Transverse colon (tissue), 4 donors: ENCODE measurements around the gene SNRPB. TPM values are rescaled to one million over a fixed set of nuclear protein-coding genes. Genes with fewer than 3 reads are reported as not detected.

Source experiments
- DNase-seq: peaks from one replicate; pipeline ENCODE4 v3.0.0-alpha.2; 2019
- H3K27ac ChIP-seq, 4 donors: fragments of 200-600 bp; sonication (generic); 2 replicates each; pipeline ENCODE4 v1.5.1; 2016 to 2018; ENCODE audit warnings: inconsistent platforms in 4 of 4
- H3K27me3 ChIP-seq: fragments of 200-600 bp; sonication (generic); 2 replicates; pipeline ENCODE4 v1.5.1; 2017; ENCODE audit warnings: inconsistent platforms
- H3K36me3 ChIP-seq, 4 donors: fragments of 200-600 bp; sonication (generic); 2 replicates each; pipeline ENCODE4 v1.5.1; 2017 to 2019; ENCODE audit warnings: inconsistent platforms in 4 of 4
- H3K4me1 ChIP-seq, 4 donors: fragments of 200-600 bp; sonication (generic); 2 replicates each; pipeline ENCODE4 v1.5.1; 2017 to 2020; ENCODE audit warnings: inconsistent platforms in 4 of 4
- H3K4me3 ChIP-seq, 4 donors: fragments of 200-600 bp; sonication (generic); 1 replicate in 1 of 4; 2 replicates in 3 of 4; pipeline versions ENCODE4 v1.5.1 to v1.6.1; 2017 to 2019; ENCODE audit warnings: inconsistent platforms in 4 of 4
- H3K9me3 ChIP-seq, 2 donors: fragments of 200-600 bp; sonication (generic); 2 replicates each; pipeline ENCODE4 v1.5.1; 2017 to 2019; ENCODE audit warnings: inconsistent platforms in 2 of 2
- EP300 ChIP-seq: sonication (generic); formaldehyde crosslinking; IDR thresholded peaks from one replicate; pipeline ENCODE4 v1.6.1; 2017; ENCODE audit warnings: antibody characterized with exemption, low read depth
- POLR2A ChIP-seq: fragments of 450-650 bp; IDR thresholded peaks from one replicate; pipeline ENCODE4 v1.6.1; 2016; ENCODE audit warnings: antibody characterized with exemption, mild to moderate bottlenecking, moderate library complexity
- POLR2AphosphoS5 ChIP-seq, 3 donors: sonication (generic); formaldehyde crosslinking; IDR thresholded peaks; one replicate each; pipeline ENCODE4 v1.6.1; 2016; ENCODE audit warnings: antibody characterized with exemption in 3 of 3
- WGBS, 2 donors: methylation state at CpG; one replicate each; pipeline ENCODE4 v1.1.5; 2018; ENCODE audit warnings: low coverage in 1 of 2; 5-methylcytosine and 5-hydroxymethylcytosine counted together
- in situ Hi-C, 4 donors: fragments of 200-750 bp; cut with MboI; loops; one replicate each; pipeline versions ENCODE4 v1.15.0 to v1.15.1; 2017; ENCODE audit warnings: low sequenced_read_pairs in 3 of 4, low pct_ligation_motif_present in 1 of 4, low pct_unique_long_range_greater_than_20kb in 1 of 4
- intact Hi-C: fragments of 100-400 bp; cut with DNase I; formaldehyde crosslinking; loops from one replicate; pipeline ENCODE4 v1.15.1; 2023; ENCODE audit warnings: low total_unique reads
- total RNA-seq, 4 donors: library from RNA; depleted of rRNA; stranded (reverse); fragments of >200 nt; gene quantifications; one replicate each; pipeline ENCODE4 v1.1.0, GENCODE V29; 2016
- TF ChIP-seq, protein P1 (sequence below), 5 experiments: fragments of 200-600 bp in 3 of 5; fragments of 450-650 bp in 2 of 5; sonication (generic) in 3 of 5; IDR thresholded peaks; 1 replicate in 2 of 5; 2 replicates in 3 of 5; pipeline ENCODE4 v1.5.1; 2016 to 2017; ENCODE audit warnings: antibody characterized with exemption in 5 of 5, inconsistent platforms in 3 of 5, mild to moderate bottlenecking in 2 of 5, moderate library complexity in 1 of 5

Gene SNRPB
- total RNA-seq, 4 donors from 2014 or later, result 50.9 to 144 (median 125) TPM

DNA sequence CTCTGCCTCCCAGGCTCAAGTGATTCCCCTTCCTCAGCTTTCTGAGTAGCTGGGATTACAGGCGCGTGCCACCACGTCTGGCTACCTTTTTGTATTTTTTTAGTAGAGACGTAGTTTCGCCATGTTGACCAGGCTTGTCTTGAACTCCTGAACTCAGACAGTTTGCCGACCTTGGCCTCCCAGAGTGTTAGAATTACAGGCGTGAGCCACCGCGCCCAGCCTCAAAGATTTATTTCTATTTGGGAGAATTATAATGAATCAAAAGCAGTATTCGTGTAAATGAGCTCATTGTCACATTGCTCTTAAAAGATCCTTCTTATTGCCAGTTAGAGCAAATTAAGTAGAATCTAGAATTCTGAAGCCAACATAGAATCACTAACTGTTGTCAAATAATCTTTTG lies 47.5 kb upstream of the SNRPB start:
- H3K27ac ChIP-seq, result no peak overlapping the region
- 80 to 82% methylated on average over 9 to 10 of the region's 10 CpGs for WGBS, 2 donors

DNA sequence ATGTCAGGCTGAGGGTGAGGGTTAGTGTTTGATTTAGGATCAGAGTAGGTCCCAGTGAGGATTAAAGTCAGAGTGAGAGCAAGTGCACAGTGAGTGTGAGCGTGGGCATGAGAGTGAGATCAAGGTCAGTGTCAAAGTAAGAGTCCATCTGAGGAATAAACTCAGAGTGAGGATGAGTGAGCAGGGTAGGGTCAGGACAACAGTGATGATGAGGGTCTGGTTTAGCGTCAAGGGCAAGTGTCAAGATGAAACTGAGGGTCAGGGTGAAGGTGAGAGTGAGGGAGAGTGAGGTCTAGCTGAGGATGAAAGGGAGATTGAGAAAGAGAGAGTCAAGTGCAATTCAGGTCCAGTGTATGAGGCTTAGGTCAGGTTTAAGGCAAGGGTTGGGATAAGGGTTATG lies 45.8 kb upstream of the SNRPB start:
- WGBS, 2 donors, result 72 to 88% methylated on average over 2 of the region's 2 CpGs
- no peaks in the 10 kb centered on the region for H3K36me3 ChIP-seq
- DNase-seq, result no peak
- in situ Hi-C loops, result loop anchor here in 1 of 4 donors (10.0 kb wide), 1 partner anchor 138 kb away; the partner anchor contains the start of gene NOP56
- no peaks in the 10 kb centered on the region for H3K9me3 ChIP-seq
- H3K4me1 ChIP-seq, result no peaks in the 10 kb centered on the region
- no peak overlapping the region for H3K4me3 ChIP-seq
- intact Hi-C loops, result no loop called here
- TF ChIP-seq EP300, result no peak
- TF ChIP-seq, protein P1, sequence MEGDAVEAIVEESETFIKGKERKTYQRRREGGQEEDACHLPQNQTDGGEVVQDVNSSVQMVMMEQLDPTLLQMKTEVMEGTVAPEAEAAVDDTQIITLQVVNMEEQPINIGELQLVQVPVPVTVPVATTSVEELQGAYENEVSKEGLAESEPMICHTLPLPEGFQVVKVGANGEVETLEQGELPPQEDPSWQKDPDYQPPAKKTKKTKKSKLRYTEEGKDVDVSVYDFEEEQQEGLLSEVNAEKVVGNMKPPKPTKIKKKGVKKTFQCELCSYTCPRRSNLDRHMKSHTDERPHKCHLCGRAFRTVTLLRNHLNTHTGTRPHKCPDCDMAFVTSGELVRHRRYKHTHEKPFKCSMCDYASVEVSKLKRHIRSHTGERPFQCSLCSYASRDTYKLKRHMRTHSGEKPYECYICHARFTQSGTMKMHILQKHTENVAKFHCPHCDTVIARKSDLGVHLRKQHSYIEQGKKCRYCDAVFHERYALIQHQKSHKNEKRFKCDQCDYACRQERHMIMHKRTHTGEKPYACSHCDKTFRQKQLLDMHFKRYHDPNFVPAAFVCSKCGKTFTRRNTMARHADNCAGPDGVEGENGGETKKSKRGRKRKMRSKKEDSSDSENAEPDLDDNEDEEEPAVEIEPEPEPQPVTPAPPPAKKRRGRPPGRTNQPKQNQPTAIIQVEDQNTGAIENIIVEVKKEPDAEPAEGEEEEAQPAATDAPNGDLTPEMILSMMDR (IDR thresholded peaks at IDR 0.05), result no peak
- no peak for TF ChIP-seq POLR2A
- TF ChIP-seq POLR2AphosphoS5 (IDR thresholded peaks at IDR 0.05), result no peak
- peaks cover 5% of the 10 kb centered on the region for H3K27me3 ChIP-seq
- no peak overlapping the region for H3K27ac ChIP-seq

More for the DNA sequence above, 47.5 kb upstream of the SNRPB start:
- DNase-seq, result no peak
- Histone ChIP-seq H3K36me3 (no peaks in the 10 kb centered on the region), H3K4me3 (no peak overlapping the region), H3K4me1 (no peaks in the 10 kb centered on the region), H3K9me3 (no peaks in the 10 kb centered on the region), H3K27me3 (peaks cover 5% of the 10 kb centered on the region)
- TF ChIP-seq, protein P1 (IDR thresholded peaks at IDR 0.05), result no peak
- no peak for TF ChIP-seq POLR2AphosphoS5 (IDR thresholded peaks at IDR 0.05)
- no peak for TF ChIP-seq EP300
- TF ChIP-seq POLR2A, result no peak
- in situ Hi-C loops, result loop anchor here in 1 of 4 donors (10.0 kb wide), 1 partner anchor 137 kb away; the partner anchor contains the start of gene NOP56
- intact Hi-C loops, result no loop called here

DNA sequence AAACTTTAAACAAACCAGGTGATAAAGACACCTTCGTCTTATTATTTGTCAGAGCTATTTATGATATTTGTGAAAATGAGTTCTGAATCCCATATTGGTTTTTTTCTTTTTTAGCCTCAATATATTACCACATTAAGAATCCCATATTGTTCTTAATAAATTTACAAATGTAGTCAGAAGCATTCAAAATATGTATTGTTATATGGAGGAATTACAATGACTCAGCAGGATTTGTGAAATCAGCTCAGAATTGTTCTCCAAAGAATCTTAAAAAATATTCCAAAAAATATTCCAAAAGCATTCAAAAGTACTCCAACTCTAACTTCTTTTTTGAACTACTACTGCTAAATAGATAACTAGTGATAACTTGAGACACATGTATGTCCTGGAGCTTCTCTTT lies 44.6 kb upstream of the SNRPB start:
- intact Hi-C loops, result no loop called here
- TF ChIP-seq, protein P1 (IDR thresholded peaks at IDR 0.05), result no peak
- no peak for TF ChIP-seq EP300
- TF ChIP-seq POLR2A, result no peak
- TF ChIP-seq POLR2AphosphoS5 (IDR thresholded peaks at IDR 0.05), result no peak
- in situ Hi-C loops, result loop anchor here in 1 of 4 donors (10.0 kb wide), 1 partner anchor 140 kb away; the partner anchor contains the start of gene NOP56
- Histone ChIP-seq H3K27me3 (peaks cover 5% of the 10 kb centered on the region), H3K4me3 (no peak overlapping the region), H3K36me3 (no peaks in the 10 kb centered on the region), H3K27ac (no peak overlapping the region), H3K4me1 (no peaks in the 10 kb centered on the region), H3K9me3 (no peaks in the 10 kb centered on the region)
- DNase-seq, result no peak
- 65 to 67% methylated on average over 1 of the region's 1 CpG for WGBS, 2 donors

DNA sequence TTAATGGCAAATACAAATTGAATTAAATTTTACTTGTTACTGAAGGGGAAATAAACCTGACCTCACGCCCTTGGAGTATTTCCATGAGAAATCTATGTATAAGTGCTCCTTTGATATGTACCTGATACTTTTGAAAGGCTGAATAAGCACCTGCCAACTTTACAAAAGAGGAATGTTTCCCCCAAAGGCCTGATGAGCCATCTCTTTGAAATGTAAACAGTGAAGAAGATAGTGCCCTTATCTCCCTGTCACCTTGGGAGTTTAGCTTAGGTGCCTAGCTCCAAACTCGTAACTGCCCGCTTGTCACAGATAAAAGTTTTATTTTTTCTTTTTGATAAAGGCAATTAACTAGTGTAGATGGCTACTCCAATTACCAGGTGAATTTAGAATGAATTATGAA lies 39.2 kb upstream of the SNRPB start:
- in situ Hi-C loops, result loop anchor here in 1 of 4 donors (10.0 kb wide), 1 partner anchor 145 kb away; the partner anchor contains the start of gene NOP56
- intact Hi-C loops, result no loop called here
- no peaks in the 10 kb centered on the region for H3K36me3 ChIP-seq
- TF ChIP-seq POLR2A, result no peak
- no peak for TF ChIP-seq POLR2AphosphoS5 (IDR thresholded peaks at IDR 0.05)
- TF ChIP-seq, protein P1 (IDR thresholded peaks at IDR 0.05), result no peak
- TF ChIP-seq EP300, result no peak
- no peak for DNase-seq
- no peak overlapping the region for H3K27ac ChIP-seq
- no peak overlapping the region for H3K4me3 ChIP-seq
- WGBS, 2 donors, result 89 to 94% methylated on average over 3 of the region's 3 CpGs
- no peaks in the 10 kb centered on the region for H3K9me3 ChIP-seq
- peaks cover 5% of the 10 kb centered on the region for H3K27me3 ChIP-seq
- H3K4me1 ChIP-seq, result peaks cover 0 to 15% (median 11%) of the 10 kb centered on the region in 4 donors
